ENCODE results near the gene DEFB113. TPM values are rescaled to one million over a fixed set of nuclear protein-coding genes. Genes with fewer than 3 reads are reported as not detected.
A peak's percentile ranks its signal among the peaks of the same experiment; 100 is the strongest.

Gene DEFB113
- polyA plus RNA-seq, 3 donors, result not detected

GRCh38 chr6:49978332-49979226 lies 9.2 kb upstream of the DEFB113 start:
- Histone ChIP-seq H3K4me3 (replicated peaks in 1 of 3; ENCODE audit: low read depth in 2 of 3, low read length in 3 of 3) (no peak overlapping the region), H3K4me1 (ENCODE audit: control insufficient read depth in 1 of 2, insufficient read depth in 2 of 2, low read length in 2 of 2) (no peaks in the 10 kb centered on the region), H3K27ac (ENCODE audit: low read depth in 1 of 2, low read length in 2 of 2) (no peak overlapping the region), H4K20me1 (ENCODE audit: insufficient read depth, low read length) (no peaks in the 10 kb centered on the region), H3K9me3 (replicated peaks in 1 of 2; ENCODE audit: control insufficient read depth in 1 of 2, insufficient read depth in 1 of 2, low read length in 2 of 2) (no peaks in the 10 kb centered on the region), H3K79me2 (ENCODE audit: insufficient read depth, low read length) (no peaks in the 10 kb centered on the region), H2AFZ (ENCODE audit: insufficient read depth, low read depth, low read length, poor library complexity, severe bottlenecking) (no peak overlapping the region), H3K9ac (ENCODE audit: insufficient read depth, low read length, poor library complexity, severe bottlenecking) (no peak overlapping the region), H3K27me3 (ENCODE audit: control insufficient read depth in 2 of 2, insufficient read depth in 2 of 2, low read length in 2 of 2) (no peaks in the 10 kb centered on the region), H3K36me3 (replicated peaks in 1 of 2; ENCODE audit: control insufficient read depth in 1 of 2, insufficient read depth in 2 of 2, low read length in 2 of 2) (no peaks in the 10 kb centered on the region), H3K4me2 (replicated peaks; ENCODE audit: extremely low read depth, low read length, poor library complexity, severe bottlenecking) (no peak overlapping the region)
- Mint-ChIP-seq H3K27ac (no peak overlapping the region), H3K36me3 (no peaks in the 10 kb centered on the region), H3K9me3 (peaks cover 0 to under 1% (median 0%) of the 10 kb centered on the region in 7 donors), H3K4me3 (peak overlapping the region in 1 of 2 donors; percentile 64), H3K27me3 (ENCODE audit: low read depth in 3 of 3) (no peaks in the 10 kb centered on the region), H3K4me1 (peaks cover 2% of the 10 kb centered on the region)
- intact Hi-C loops (cut with micrococcal nuclease), result no loop called here
- TF ChIP-seq CTCF (IDR thresholded peaks at IDR 0.05), result no peak
- no peak for DNase-seq
- WGBS (ENCODE audit: insufficient coverage), result no CpG with 5 or more reads among the region's 3 CpGs

- no peaks in the 10 kb centered on the region for H4K20me1 ChIP-seq (ENCODE audit: insufficient read depth, low read length)
- no peak overlapping the region for H2AFZ ChIP-seq (ENCODE audit: insufficient read depth, low read depth, low read length, poor library complexity, severe bottlenecking)
- no peak overlapping the region for H3K9ac ChIP-seq (ENCODE audit: insufficient read depth, low read length, poor library complexity, severe bottlenecking)
- Mint-ChIP-seq H3K36me3 (no peaks in the 10 kb centered on the region), H3K4me3 (no peak overlapping the region), H3K27me3 (ENCODE audit: low read depth in 3 of 3) (no peaks in the 10 kb centered on the region), H3K9me3 (peaks cover 0 to 1% (median 0%) of the 10 kb centered on the region in 7 donors), H3K27ac (no peak overlapping the region), H3K4me1 (no peaks in the 10 kb centered on the region)
- H3K36me3 ChIP-seq (replicated peaks in 1 of 2; ENCODE audit: control insufficient read depth in 1 of 2, insufficient read depth in 2 of 2, low read length in 2 of 2), result no peaks in the 10 kb centered on the region
- TF ChIP-seq CTCF (IDR thresholded peaks at IDR 0.05), result no peak
- no peaks in the 10 kb centered on the region for H3K79me2 ChIP-seq (ENCODE audit: insufficient read depth, low read length)
- no peaks in the 10 kb centered on the region for H3K27me3 ChIP-seq (ENCODE audit: control insufficient read depth in 2 of 2, insufficient read depth in 2 of 2, low read length in 2 of 2)
- no peak overlapping the region for H3K27ac ChIP-seq (ENCODE audit: low read depth in 1 of 2, low read length in 2 of 2)
- WGBS (ENCODE audit: insufficient coverage), result no CpG with 5 or more reads among the region's 2 CpGs
- H3K4me1 ChIP-seq (ENCODE audit: control insufficient read depth in 1 of 2, insufficient read depth in 2 of 2, low read length in 2 of 2), result no peaks in the 10 kb centered on the region
- H3K4me3 ChIP-seq (replicated peaks in 1 of 3; ENCODE audit: low read depth in 2 of 3, low read length in 3 of 3), result no peak overlapping the region
- intact Hi-C loops (cut with micrococcal nuclease), result no loop called here
- no peak overlapping the region for H3K4me2 ChIP-seq (replicated peaks; ENCODE audit: extremely low read depth, low read length, poor library complexity, severe bottlenecking)
- no peaks in the 10 kb centered on the region for H3K9me3 ChIP-seq (replicated peaks in 1 of 2; ENCODE audit: control insufficient read depth in 1 of 2, insufficient read depth in 1 of 2, low read length in 2 of 2)
- DNase-seq, result no peak
Measured at GRCh38 chr6:49966823-49967222, 2.6 kb downstream of the DEFB113 start.

All from CD14-positive monocyte (primary cell).